DND-41 (cell line): ENCODE data around the gene BTNL3.

Source experiments
- CTCF ChIP-seq: IDR thresholded peaks from 2 replicates; pipeline ENCODE4 v1.5.1; 2012; ENCODE audit warnings: borderline replicate concordance, low read length, moderate library complexity, mild to moderate bottlenecking; ENCODE audit not compliant: poor library complexity, severe bottlenecking; ENCODE audit errors: extremely low read depth
- EZH2 ChIP-seq: IDR thresholded peaks from 3 replicates; pipeline ENCODE4 v1.6.1; 2012; ENCODE audit warnings: borderline replicate concordance, low read depth, mild to moderate bottlenecking, moderate library complexity, low read length, inconsistent platforms; ENCODE audit not compliant: severe bottlenecking

GRCh38 chr5:181047921-181048320 lies 59.3 kb downstream of the BTNL3 start:
- TF ChIP-seq CTCF (no peak), EZH2 (no peak)
